Panc1 (cell line): ENCODE results near the gene NPTX1. TPM values are rescaled to one million over a fixed set of nuclear protein-coding genes. Genes with fewer than 3 reads are reported as not detected.

Experiments used
- ATAC-seq: fragments of 200-7000 bp; cut with Tn5 transposase; 2 replicates; pipeline ENCODE4 v1.9.1; 2020; ENCODE audit warnings: mild to moderate bottlenecking, moderate library complexity
- BruUV-seq: library from RNA; stranded (reverse); fragments of 400-500 nt; replicated peaks from 2 replicates; lab custom pipeline; 2021; lab: Mats Ljungman, UMichigan
- CTCF ChIA-PET: fragments of 300-600 bp; sonication (Branson Sonifier 250); formaldehyde crosslinking; loops from one replicate; lab custom pipeline; 2022; ENCODE audit warnings: antibody characterized with exemption; lab: Charles Lee
- POLR2A ChIA-PET: fragments of 300-600 bp; sonication (Branson Sonifier 250); formaldehyde crosslinking; loops from one replicate; lab custom pipeline; 2022; ENCODE audit warnings: antibody characterized with exemption; lab: Charles Lee
- DNase-seq: peaks from one replicate; pipeline ENCODE4 v3.0.0-alpha.2; 2010; ENCODE audit warnings: low read depth, low spot score
- H3K27ac ChIP-seq: 2 replicates; pipeline ENCODE4 v1.5.1; 2011; ENCODE audit warnings: mild to moderate bottlenecking, low read length, inconsistent platforms
- H3K27me3 ChIP-seq: fragments of 200-500 bp; sonication (Bioruptor generic); 2 replicates; pipeline ENCODE4 v1.6.0; 2014; ENCODE audit warnings: low read length, inconsistent platforms; ENCODE audit not compliant: control insufficient read depth, insufficient read depth
- H3K36me3 ChIP-seq: fragments of 200-500 bp; sonication (Bioruptor generic); 2 replicates; pipeline ENCODE4 v1.5.1; 2014; ENCODE audit warnings: inconsistent platforms, mild to moderate bottlenecking, low read length, moderate library complexity; ENCODE audit not compliant: control insufficient read depth, insufficient read depth
- H3K4me1 ChIP-seq: 2 replicates; pipeline ENCODE4 v1.5.1; 2011; ENCODE audit warnings: inconsistent platforms, mild to moderate bottlenecking, low read length, moderate library complexity; ENCODE audit not compliant: control insufficient read depth, insufficient read depth
- H3K4me3 ChIP-seq, 2 experiments: 2 replicates each; pipeline ENCODE4 v1.5.1; 2011 to 2012; ENCODE audit warnings: low read depth in 2 of 2, low read length in 2 of 2, mild to moderate bottlenecking in 2 of 2, inconsistent platforms in 1 of 2, moderate library complexity in 1 of 2
- H3K9me3 ChIP-seq: fragments of 200-500 bp; sonication (Bioruptor generic); 2 replicates; pipeline ENCODE4 v1.5.1; 2014; ENCODE audit warnings: low read depth, mild to moderate bottlenecking, inconsistent platforms, low read length, moderate library complexity; ENCODE audit not compliant: control insufficient read depth, insufficient read depth
- POLR2AphosphoS5 ChIP-seq: IDR thresholded peaks from 2 replicates; pipeline ENCODE4 v1.6.1; 2012; ENCODE audit warnings: mild to moderate bottlenecking, low read depth, low read length, moderate library complexity
- SIN3A ChIP-seq: IDR thresholded peaks from 2 replicates; pipeline ENCODE4 v1.6.1; 2012; ENCODE audit warnings: low read depth, mild to moderate bottlenecking, low read length, moderate library complexity, borderline replicate concordance; ENCODE audit not compliant: insufficient read depth
- TCF7L2 ChIP-seq: IDR thresholded peaks from 2 replicates; pipeline ENCODE4 v1.6.1; 2011; ENCODE audit warnings: mild to moderate bottlenecking, low read depth, low read length, inconsistent platforms
- in situ Hi-C: cut with HindIII; loops from 2 replicates; pipeline ENCODE4 v1.10.0; 2016; ENCODE audit warnings: low sequenced_read_pairs, low pct_unique_long_range_greater_than_20kb
- intact Hi-C: fragments of 100-400 bp; cut with micrococcal nuclease; formaldehyde crosslinking; loops from one replicate; pipeline ENCODE4 v1.10.0; 2022; ENCODE audit not compliant: unreplicated experiment
- total RNA-seq: library from RNA; stranded (reverse); gene quantifications from one replicate; pipeline ENCODE4 v1.2.1, GENCODE V29; 2021; ENCODE audit not compliant: unreplicated experiment
- TF ChIP-seq, protein P1 (sequence below), 2 experiments: IDR thresholded peaks; 2 replicates each; pipeline ENCODE4 v1.6.1; 2011 to 2012; ENCODE audit warnings: low read depth in 2 of 2, control low read depth in 1 of 2, low read length in 1 of 2, mild to moderate bottlenecking in 1 of 2, moderate library complexity in 1 of 2; ENCODE audit not compliant: insufficient read depth in 1 of 2
- TF ChIP-seq, protein P2 (sequence below): fragments of 450-650 bp; IDR thresholded peaks from 2 replicates; pipeline ENCODE4 v1.5.1; 2017; ENCODE audit warnings: mild to moderate bottlenecking

Gene NPTX1
- total RNA-seq, 1 experiment from 2014 or later, result 1.1 TPM

DNA sequence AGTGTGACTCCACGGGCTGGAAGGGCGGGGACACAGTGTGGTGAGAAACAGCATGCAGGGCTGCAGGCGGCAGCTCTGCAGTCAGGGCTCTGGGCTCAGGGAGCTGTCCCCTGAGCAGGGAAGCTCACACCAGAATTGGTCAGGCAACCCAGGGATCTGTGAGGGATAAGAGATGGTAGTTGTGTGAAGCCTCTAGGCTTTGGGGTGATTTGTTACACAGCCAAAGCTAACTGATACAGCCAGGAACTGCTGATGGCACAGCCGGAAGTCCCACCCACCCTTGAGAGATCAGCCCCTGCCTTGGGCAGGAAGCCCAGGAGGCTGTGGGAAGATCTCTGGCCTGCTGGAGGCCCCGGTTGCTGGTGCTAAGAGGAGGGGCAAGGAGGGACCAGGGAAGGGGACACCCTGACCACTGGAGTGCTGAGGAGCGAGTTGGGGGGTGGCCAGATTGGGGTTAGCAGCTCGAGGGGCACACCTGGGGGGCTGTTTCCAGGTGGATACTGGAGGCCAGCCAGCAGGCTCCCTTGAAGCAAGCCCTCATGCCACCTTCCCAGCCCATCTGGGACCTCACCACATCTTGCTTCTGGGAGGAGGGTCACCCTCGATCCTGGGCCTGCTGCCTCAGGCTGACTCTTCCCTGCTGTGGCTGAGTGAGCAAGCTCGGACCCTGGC is 25.2 kb downstream of the NPTX1 start:
- DNase-seq (no peak), ATAC-seq (no peak)
- no TSS peak for BruUV-seq
- intact Hi-C loops (no loop called here), in situ Hi-C loops (no loop called here)
- no peaks in the 10 kb centered on the region for H3K9me3 ChIP-seq
- no peak overlapping the region for H3K27ac ChIP-seq
- CTCF ChIA-PET, result no interaction called here
- no peak for TF ChIP-seq TCF7L2
- no peak for TF ChIP-seq SIN3A
- no peak for TF ChIP-seq POLR2AphosphoS5
- TF ChIP-seq, protein P1, sequence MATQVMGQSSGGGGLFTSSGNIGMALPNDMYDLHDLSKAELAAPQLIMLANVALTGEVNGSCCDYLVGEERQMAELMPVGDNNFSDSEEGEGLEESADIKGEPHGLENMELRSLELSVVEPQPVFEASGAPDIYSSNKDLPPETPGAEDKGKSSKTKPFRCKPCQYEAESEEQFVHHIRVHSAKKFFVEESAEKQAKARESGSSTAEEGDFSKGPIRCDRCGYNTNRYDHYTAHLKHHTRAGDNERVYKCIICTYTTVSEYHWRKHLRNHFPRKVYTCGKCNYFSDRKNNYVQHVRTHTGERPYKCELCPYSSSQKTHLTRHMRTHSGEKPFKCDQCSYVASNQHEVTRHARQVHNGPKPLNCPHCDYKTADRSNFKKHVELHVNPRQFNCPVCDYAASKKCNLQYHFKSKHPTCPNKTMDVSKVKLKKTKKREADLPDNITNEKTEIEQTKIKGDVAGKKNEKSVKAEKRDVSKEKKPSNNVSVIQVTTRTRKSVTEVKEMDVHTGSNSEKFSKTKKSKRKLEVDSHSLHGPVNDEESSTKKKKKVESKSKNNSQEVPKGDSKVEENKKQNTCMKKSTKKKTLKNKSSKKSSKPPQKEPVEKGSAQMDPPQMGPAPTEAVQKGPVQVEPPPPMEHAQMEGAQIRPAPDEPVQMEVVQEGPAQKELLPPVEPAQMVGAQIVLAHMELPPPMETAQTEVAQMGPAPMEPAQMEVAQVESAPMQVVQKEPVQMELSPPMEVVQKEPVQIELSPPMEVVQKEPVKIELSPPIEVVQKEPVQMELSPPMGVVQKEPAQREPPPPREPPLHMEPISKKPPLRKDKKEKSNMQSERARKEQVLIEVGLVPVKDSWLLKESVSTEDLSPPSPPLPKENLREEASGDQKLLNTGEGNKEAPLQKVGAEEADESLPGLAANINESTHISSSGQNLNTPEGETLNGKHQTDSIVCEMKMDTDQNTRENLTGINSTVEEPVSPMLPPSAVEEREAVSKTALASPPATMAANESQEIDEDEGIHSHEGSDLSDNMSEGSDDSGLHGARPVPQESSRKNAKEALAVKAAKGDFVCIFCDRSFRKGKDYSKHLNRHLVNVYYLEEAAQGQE (IDR thresholded peaks at IDR 0.05; ENCODE audit: insufficient read depth in 1 of 2, low read depth in 2 of 2, low read length in 1 of 2), result no peak
- TF ChIP-seq, protein P2, sequence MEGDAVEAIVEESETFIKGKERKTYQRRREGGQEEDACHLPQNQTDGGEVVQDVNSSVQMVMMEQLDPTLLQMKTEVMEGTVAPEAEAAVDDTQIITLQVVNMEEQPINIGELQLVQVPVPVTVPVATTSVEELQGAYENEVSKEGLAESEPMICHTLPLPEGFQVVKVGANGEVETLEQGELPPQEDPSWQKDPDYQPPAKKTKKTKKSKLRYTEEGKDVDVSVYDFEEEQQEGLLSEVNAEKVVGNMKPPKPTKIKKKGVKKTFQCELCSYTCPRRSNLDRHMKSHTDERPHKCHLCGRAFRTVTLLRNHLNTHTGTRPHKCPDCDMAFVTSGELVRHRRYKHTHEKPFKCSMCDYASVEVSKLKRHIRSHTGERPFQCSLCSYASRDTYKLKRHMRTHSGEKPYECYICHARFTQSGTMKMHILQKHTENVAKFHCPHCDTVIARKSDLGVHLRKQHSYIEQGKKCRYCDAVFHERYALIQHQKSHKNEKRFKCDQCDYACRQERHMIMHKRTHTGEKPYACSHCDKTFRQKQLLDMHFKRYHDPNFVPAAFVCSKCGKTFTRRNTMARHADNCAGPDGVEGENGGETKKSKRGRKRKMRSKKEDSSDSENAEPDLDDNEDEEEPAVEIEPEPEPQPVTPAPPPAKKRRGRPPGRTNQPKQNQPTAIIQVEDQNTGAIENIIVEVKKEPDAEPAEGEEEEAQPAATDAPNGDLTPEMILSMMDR, result no peak
- H3K36me3 ChIP-seq, result no peaks in the 10 kb centered on the region; the same call in 1 of the 2 replicates
- no peaks in the 10 kb centered on the region for H3K27me3 ChIP-seq
- H3K4me1 ChIP-seq, result peaks cover 16% of the 10 kb centered on the region
- no peak overlapping the region for H3K4me3 ChIP-seq
- POLR2A ChIA-PET, result no interaction called here

DNA sequence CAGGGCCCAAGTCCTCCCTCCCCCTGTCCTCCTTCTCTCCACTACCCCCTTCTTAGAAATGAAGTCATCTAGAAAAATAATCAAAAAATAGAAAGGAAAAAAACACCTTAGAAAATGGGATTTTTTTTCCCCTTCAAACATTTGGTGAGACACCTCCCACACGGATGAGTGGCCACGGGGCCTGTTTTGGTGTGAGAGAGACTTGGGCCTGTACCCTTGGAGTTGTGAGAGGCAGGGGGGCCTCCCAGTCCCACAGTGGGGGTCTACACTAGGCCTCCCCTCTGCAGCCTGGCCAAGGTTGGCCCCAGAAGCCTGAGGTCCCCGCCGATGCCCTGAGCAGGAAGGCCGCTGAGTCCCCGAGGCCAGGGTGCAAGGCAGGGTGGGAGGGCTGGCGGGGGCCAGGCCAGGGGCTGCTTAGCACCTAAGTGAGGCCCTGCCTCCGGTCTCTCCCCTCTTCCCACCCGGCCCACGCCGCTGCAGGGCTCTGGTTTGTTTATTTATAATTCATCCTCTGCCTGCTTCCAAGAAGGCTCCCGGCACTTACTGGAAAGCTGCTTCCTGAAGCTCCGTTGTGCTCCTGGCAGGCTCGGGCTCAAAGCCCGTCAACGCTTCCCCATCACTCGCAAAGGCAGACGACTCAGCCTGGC is 26.4 kb downstream of the NPTX1 start:
- ATAC-seq (no peak), DNase-seq (no peak)
- no peaks in the 10 kb centered on the region; the same call in 1 of the 2 replicates for H3K36me3 ChIP-seq
- in situ Hi-C loops (no loop called here), intact Hi-C loops (no loop called here)
- ChIA-PET POLR2A (no interaction called here), CTCF (interaction anchor here (0.7 kb wide), 1 partner anchor 859 kb away, joined by 3 read pairs; no protein-coding TSS in a partner anchor)
- H3K4me3 ChIP-seq, result no peak overlapping the region
- H3K27me3 ChIP-seq, result no peaks in the 10 kb centered on the region
- no TSS peak for BruUV-seq
- TF ChIP-seq POLR2AphosphoS5 (no peak), TCF7L2 (no peak), SIN3A (no peak)
- TF ChIP-seq, protein P2, result no peak
- TF ChIP-seq, protein P1 (IDR thresholded peaks at IDR 0.05; ENCODE audit: insufficient read depth in 1 of 2, low read depth in 2 of 2, low read length in 1 of 2), result no peak
- H3K9me3 ChIP-seq, result no peaks in the 10 kb centered on the region
- peaks cover 8% of the 10 kb centered on the region for H3K4me1 ChIP-seq
- no peak overlapping the region for H3K27ac ChIP-seq
